GM12878 (cell line): Measurements from ENCODE around the gene SZRD1. TPM values are rescaled to one million over a fixed set of nuclear protein-coding genes. Genes with fewer than 3 reads are reported as not detected.

ENCODE experiments used
- ATAC-seq: fragments of 200-7000 bp; cut with Tn5 transposase; 3 replicates; pipeline ENCODE4 v1.9.1; 2020; ENCODE audit warnings: mild to moderate bottlenecking, moderate library complexity
- BruUV-seq: library from RNA; stranded (reverse); fragments of 400-500 nt; replicated peaks from 2 replicates; lab custom pipeline; 2021; lab: Mats Ljungman, UMichigan
- CTCF ChIA-PET: fragments of 300-600 bp; sonication (Branson Sonifier 250); formaldehyde crosslinking; extraction: SDS; loops from one replicate; lab custom pipeline; 2021; ENCODE audit warnings: inconsistent platforms; lab: Yijun Ruan, JAX
- POLR2A ChIA-PET: fragments of 350-600 bp; formaldehyde crosslinking; extraction: SDS; loops from one replicate; lab custom pipeline; 2021; ENCODE audit warnings: inconsistent platforms; lab: Charles Lee
- RAD21 ChIA-PET: fragments of 300-600 bp; sonication (Branson Sonifier 250); formaldehyde crosslinking; loops from one replicate; lab custom pipeline; 2023; ENCODE audit warnings: antibody characterized with exemption; ENCODE audit not compliant: unreplicated experiment; lab: Charles Lee
- SMC1A ChIA-PET: fragments of 300-600 bp; sonication (Branson Sonifier 250); formaldehyde crosslinking; loops from one replicate; lab custom pipeline; 2023; ENCODE audit not compliant: unreplicated experiment, uncharacterized antibody; lab: Charles Lee
- DNase-seq: peaks from one replicate; pipeline ENCODE4 v3.0.0-alpha.2; 2011; ENCODE audit warnings: low read depth, low spot score
- FAIRE-seq: peaks from 3 replicates; lab custom pipeline; 2011; peaks lifted over from hg19 to GRCh38; lab: Jason Lieb, UNC
- H2AFZ ChIP-seq: 2 replicates; pipeline ENCODE4 v1.6.0; 2011; ENCODE audit warnings: low read depth, low read length, control low read depth; ENCODE audit not compliant: control insufficient read depth
- H3K27ac ChIP-seq: 2 replicates; pipeline ENCODE4 v1.5.1; 2011; ENCODE audit warnings: control low read depth; ENCODE audit not compliant: control insufficient read depth, insufficient read depth
- H3K27me3 ChIP-seq, 2 experiments: replicated peaks in 1 of 2; 2 replicates each; pipeline versions ENCODE4 v1.6.0 to v1.6.1; 2011; ENCODE audit warnings: low read length in 1 of 2; ENCODE audit not compliant: control insufficient read depth in 2 of 2, insufficient read depth in 2 of 2
- H3K36me3 ChIP-seq, 2 experiments: 2 replicates each; pipeline ENCODE4 v1.5.1; 2011; ENCODE audit warnings: low read length in 1 of 2; ENCODE audit not compliant: control insufficient read depth in 2 of 2, insufficient read depth in 2 of 2
- H3K4me1 ChIP-seq: 2 replicates; pipeline ENCODE4 v1.6.1; 2011; ENCODE audit warnings: mild to moderate bottlenecking, low read length, moderate library complexity, mixed read lengths; ENCODE audit not compliant: control insufficient read depth, insufficient read depth
- H3K4me2 ChIP-seq: 2 replicates; pipeline ENCODE4 v1.6.0; 2011; ENCODE audit warnings: control low read depth; ENCODE audit not compliant: control insufficient read depth, insufficient read depth
- H3K4me3 ChIP-seq: fragments of 200-600 bp; sonication (generic); 2 replicates; pipeline ENCODE4 v1.5.1; 2016
- H3K79me2 ChIP-seq: 2 replicates; pipeline ENCODE4 v1.6.0; 2011; ENCODE audit warnings: low read length; ENCODE audit not compliant: control insufficient read depth, insufficient read depth
- H3K9ac ChIP-seq: 2 replicates; pipeline ENCODE4 v1.8.0; 2011; ENCODE audit warnings: low read length, control low read depth, mixed read lengths; ENCODE audit not compliant: control insufficient read depth, insufficient read depth
- H3K9me3 ChIP-seq: replicated peaks from 3 replicates; pipeline ENCODE4 v1.5.1; 2011; ENCODE audit warnings: mild to moderate bottlenecking, low read length; ENCODE audit not compliant: control insufficient read depth, insufficient read depth
- H4K20me1 ChIP-seq: 2 replicates; pipeline ENCODE4 v1.6.0; 2011; ENCODE audit not compliant: control insufficient read depth, insufficient read depth
- MXI1 ChIP-seq: fragments of 150-350 bp; IDR thresholded peaks from 2 replicates; pipeline ENCODE4 v1.6.1; 2011; ENCODE audit warnings: low read depth, mild to moderate bottlenecking, inconsistent platforms, low read length, improper control_type of control experiment
- NR2F1 ChIP-seq: fragments of 450-650 bp; conservative IDR thresholded peaks from 2 replicates; pipeline ENCODE4 v1.6.1; 2017; ENCODE audit warnings: mild to moderate bottlenecking
- PRDM15 ChIP-seq: fragments of 450-650 bp; formaldehyde crosslinking; IDR thresholded peaks from 2 replicates; pipeline ENCODE4 v1.4.0; 2020; ENCODE audit warnings: mild to moderate bottlenecking, moderate library complexity
- RUNX3 ChIP-seq: IDR thresholded peaks from 2 replicates; pipeline ENCODE4 v1.6.1; 2012; ENCODE audit warnings: low read length, inconsistent platforms
- WGBS: methylation state at CpG from one replicate; pipeline ENCODE4 v1.1.6; 2016; ENCODE audit warnings: low lambda C conversion rate; ENCODE audit not compliant: insufficient replicate concordance, insufficient coverage; ENCODE audit errors: missing lambda C conversion rate; 5-methylcytosine and 5-hydroxymethylcytosine counted together
- in situ Hi-C: fragments of 300-500 bp; cut with MboI; formaldehyde crosslinking; loops from 9 replicates; pipeline ENCODE4 v1.14.3; 2018; ENCODE audit warnings: mixed read lengths
- intact Hi-C: fragments of 100-400 bp; cut with micrococcal nuclease; formaldehyde crosslinking; loops from one replicate; pipeline ENCODE4 v1.14.2; 2022; ENCODE audit not compliant: unreplicated experiment
- polyA plus RNA-seq, 11 experiments: library from polyadenylated mRNA; depleted of rRNA in 4 of 11; unstranded in 6 of 11; stranded (reverse) in 5 of 11; fragments of >200 nt; fragmentation: Nextera tagmentation in 4 of 11; fragmentation: Illumina TruSeq in 1 of 11; extraction: Ambion mirVana in 4 of 11; extraction: Trizol in 1 of 11; gene quantifications; 1 replicate in 1 of 11; 2 replicates in 10 of 11; pipeline versions ENCODE4 v1.2.1 to v1.2.3, GENCODE V29; 2011 to 2016; ENCODE audit warnings: inconsistent platforms in 2 of 11, missing spikeins in 2 of 11, low read depth in 1 of 11
- total RNA-seq, 4 experiments: library from RNA; depleted of rRNA in 3 of 4; stranded (reverse); fragments of >200 nt in 3 of 4; fragmentation: Illumina TruSeq in 1 of 4; extraction: Trizol in 1 of 4; gene quantifications; 2 replicates each; pipeline versions ENCODE4 v1.2.1 to v1.2.3, GENCODE V29; 2013 to 2021

The SZRD1 gene
- total and polyA plus RNA-seq, 10 of the 15 experiments (the other 5 are each of a cell fraction or from before 2014, with no cell fraction given) = 5.6 to 213 (median 113) TPM

- no peak for DNase-seq
- intact Hi-C loops = loop anchor here (1.0 kb wide), 1 partner anchor 19 kb away; the partner anchor contains the start of gene SZRD1
- ATAC-seq = peak; percentile 57
- Histone ChIP-seq H3K4me3 (peak overlapping the region; percentile 44), H3K36me3 (peaks cover 4 to 8% of the 10 kb centered on the region in 2 experiments; a peak in 3 of 4 replicates), H3K4me2 (peak overlapping the region; percentile 77), H3K9ac (peak overlapping the region; percentile 53), H3K9me3 (no peaks in the 10 kb centered on the region), H3K27ac (peak overlapping the region; percentile 77), H3K27me3 (no peaks in the 10 kb centered on the region), H4K20me1 (peaks cover 16% of the 10 kb centered on the region), H3K79me2 (peaks cover 87% of the 10 kb centered on the region), H3K4me1 (peaks cover 37% of the 10 kb centered on the region), H2AFZ (no peak overlapping the region)
- WGBS = 46% methylated on average over 5 of the region's 5 CpGs
- in situ Hi-C loops = no loop called here
- RAD21 ChIA-PET = interaction anchor here (0.6 to 3.5 kb wide), 7 partner anchors 12 to 151 kb away, joined by 3 to 37 read pairs (median 10); partner anchors contain the start of genes NECAP2 and SZRD1
- no peak for FAIRE-seq
- CTCF ChIA-PET = interaction anchor here (1.3 to 4.2 kb wide), 4 partner anchors 12 to 54 kb away, joined by 6 to 30 read pairs (median 8); partner anchors contain the start of gene NECAP2
- SMC1A ChIA-PET = interaction anchor here (0.6 to 4.7 kb wide), 7 partner anchors 14 to 107 kb away, joined by 3 to 30 read pairs (median 11); partner anchors contain the start of gene NECAP2
- peak; percentile 52 for TF ChIP-seq NR2F1
- no peak for TF ChIP-seq PRDM15
- TF ChIP-seq MXI1 = peak; percentile 29; the same call in 1 of the 2 replicates
- TF ChIP-seq RUNX3 = peak; percentile 71
- BruUV-seq = no TSS peak
- POLR2A ChIA-PET = interaction anchor here (0.5 to 3.6 kb wide), 11 partner anchors 9 to 288 kb away, joined by 3 to 34 read pairs (median 5); partner anchors contain the start of genes NECAP2 and SZRD1
Measured at GRCh38 chr1:16386454-16387113, 19.5 kb downstream of the SZRD1 start.
